GM12878 (cell line): Measurements from ENCODE around the gene C1QTNF8. TPM values are rescaled to one million over a fixed set of nuclear protein-coding genes. Genes with fewer than 3 reads are reported as not detected.

Experiments used
- ATAC-seq: fragments of 200-7000 bp; cut with Tn5 transposase; 3 replicates; pipeline ENCODE4 v1.9.1; 2020; ENCODE audit warnings: mild to moderate bottlenecking, moderate library complexity
- BruUV-seq: library from RNA; stranded (reverse); fragments of 400-500 nt; replicated peaks from 2 replicates; lab custom pipeline; 2021; lab: Mats Ljungman, UMichigan
- CTCF ChIA-PET: fragments of 300-600 bp; sonication (Branson Sonifier 250); formaldehyde crosslinking; extraction: SDS; loops from one replicate; lab custom pipeline; 2021; ENCODE audit warnings: inconsistent platforms; lab: Yijun Ruan, JAX
- POLR2A ChIA-PET: fragments of 350-600 bp; formaldehyde crosslinking; extraction: SDS; loops from one replicate; lab custom pipeline; 2021; ENCODE audit warnings: inconsistent platforms; lab: Charles Lee
- RAD21 ChIA-PET: fragments of 300-600 bp; sonication (Branson Sonifier 250); formaldehyde crosslinking; loops from one replicate; lab custom pipeline; 2023; ENCODE audit warnings: antibody characterized with exemption; ENCODE audit not compliant: unreplicated experiment; lab: Charles Lee
- SMC1A ChIA-PET: fragments of 300-600 bp; sonication (Branson Sonifier 250); formaldehyde crosslinking; loops from one replicate; lab custom pipeline; 2023; ENCODE audit not compliant: unreplicated experiment, uncharacterized antibody; lab: Charles Lee
- DNase-seq: peaks from one replicate; pipeline ENCODE4 v3.0.0-alpha.2; 2011; ENCODE audit warnings: low read depth, low spot score
- FAIRE-seq: peaks from 3 replicates; lab custom pipeline; 2011; peaks lifted over from hg19 to GRCh38; lab: Jason Lieb, UNC
- H2AFZ ChIP-seq: 2 replicates; pipeline ENCODE4 v1.6.0; 2011; ENCODE audit warnings: low read depth, low read length, control low read depth; ENCODE audit not compliant: control insufficient read depth
- H3K27ac ChIP-seq: 2 replicates; pipeline ENCODE4 v1.5.1; 2011; ENCODE audit warnings: control low read depth; ENCODE audit not compliant: control insufficient read depth, insufficient read depth
- H3K27me3 ChIP-seq, 2 experiments: replicated peaks in 1 of 2; 2 replicates each; pipeline versions ENCODE4 v1.6.0 to v1.6.1; 2011; ENCODE audit warnings: low read length in 1 of 2; ENCODE audit not compliant: control insufficient read depth in 2 of 2, insufficient read depth in 2 of 2
- H3K36me3 ChIP-seq, 2 experiments: 2 replicates each; pipeline ENCODE4 v1.5.1; 2011; ENCODE audit warnings: low read length in 1 of 2; ENCODE audit not compliant: control insufficient read depth in 2 of 2, insufficient read depth in 2 of 2
- H3K4me1 ChIP-seq: 2 replicates; pipeline ENCODE4 v1.6.1; 2011; ENCODE audit warnings: mild to moderate bottlenecking, low read length, moderate library complexity, mixed read lengths; ENCODE audit not compliant: control insufficient read depth, insufficient read depth
- H3K4me2 ChIP-seq: 2 replicates; pipeline ENCODE4 v1.6.0; 2011; ENCODE audit warnings: control low read depth; ENCODE audit not compliant: control insufficient read depth, insufficient read depth
- H3K4me3 ChIP-seq: fragments of 200-600 bp; sonication (generic); 2 replicates; pipeline ENCODE4 v1.5.1; 2016
- H3K79me2 ChIP-seq: 2 replicates; pipeline ENCODE4 v1.6.0; 2011; ENCODE audit warnings: low read length; ENCODE audit not compliant: control insufficient read depth, insufficient read depth
- H3K9ac ChIP-seq: 2 replicates; pipeline ENCODE4 v1.8.0; 2011; ENCODE audit warnings: low read length, control low read depth, mixed read lengths; ENCODE audit not compliant: control insufficient read depth, insufficient read depth
- H3K9me3 ChIP-seq: replicated peaks from 3 replicates; pipeline ENCODE4 v1.5.1; 2011; ENCODE audit warnings: mild to moderate bottlenecking, low read length; ENCODE audit not compliant: control insufficient read depth, insufficient read depth
- H4K20me1 ChIP-seq: 2 replicates; pipeline ENCODE4 v1.6.0; 2011; ENCODE audit not compliant: control insufficient read depth, insufficient read depth
- ATF3 ChIP-seq: IDR thresholded peaks from 2 replicates; pipeline ENCODE4 v1.6.1; 2011; ENCODE audit warnings: low read depth, mild to moderate bottlenecking, low read length, moderate library complexity, borderline replicate concordance; ENCODE audit errors: extremely low read depth
- NR2F1 ChIP-seq: fragments of 450-650 bp; conservative IDR thresholded peaks from 2 replicates; pipeline ENCODE4 v1.6.1; 2017; ENCODE audit warnings: mild to moderate bottlenecking
- RAD51 ChIP-seq: fragments of 450-650 bp; IDR thresholded peaks from 2 replicates; pipeline ENCODE4 v1.6.1; 2016; ENCODE audit warnings: moderate library complexity, mild to moderate bottlenecking, inconsistent platforms
- WGBS: methylation state at CpG from one replicate; pipeline ENCODE4 v1.1.6; 2016; ENCODE audit warnings: low lambda C conversion rate; ENCODE audit not compliant: insufficient replicate concordance, insufficient coverage; ENCODE audit errors: missing lambda C conversion rate; 5-methylcytosine and 5-hydroxymethylcytosine counted together
- in situ Hi-C: fragments of 300-500 bp; cut with MboI; formaldehyde crosslinking; loops from 9 replicates; pipeline ENCODE4 v1.14.3; 2018; ENCODE audit warnings: mixed read lengths
- intact Hi-C: fragments of 100-400 bp; cut with micrococcal nuclease; formaldehyde crosslinking; loops from one replicate; pipeline ENCODE4 v1.14.2; 2022; ENCODE audit not compliant: unreplicated experiment
- polyA plus RNA-seq, 11 experiments: library from polyadenylated mRNA; depleted of rRNA in 4 of 11; unstranded in 6 of 11; stranded (reverse) in 5 of 11; fragments of >200 nt; fragmentation: Nextera tagmentation in 4 of 11; fragmentation: Illumina TruSeq in 1 of 11; extraction: Ambion mirVana in 4 of 11; extraction: Trizol in 1 of 11; gene quantifications; 1 replicate in 1 of 11; 2 replicates in 10 of 11; pipeline versions ENCODE4 v1.2.1 to v1.2.3, GENCODE V29; 2011 to 2016; ENCODE audit warnings: inconsistent platforms in 2 of 11, missing spikeins in 2 of 11, low read depth in 1 of 11
- total RNA-seq, 4 experiments: library from RNA; depleted of rRNA in 3 of 4; stranded (reverse); fragments of >200 nt in 3 of 4; fragmentation: Illumina TruSeq in 1 of 4; extraction: Trizol in 1 of 4; gene quantifications; 2 replicates each; pipeline versions ENCODE4 v1.2.1 to v1.2.3, GENCODE V29; 2013 to 2021

C1QTNF8 gene
- total and polyA plus RNA-seq, 10 of the 15 experiments (the other 5 are each of a cell fraction or from before 2014, with no cell fraction given), result not detected

- Histone ChIP-seq H3K79me2 (no peaks in the 10 kb centered on the region), H3K36me3 (no peaks in the 10 kb centered on the region), H3K27me3 (no peaks in the 10 kb centered on the region), H3K9ac (no peak overlapping the region), H3K9me3 (no peaks in the 10 kb centered on the region), H2AFZ (no peak overlapping the region), H3K4me1 (no peaks in the 10 kb centered on the region), H3K27ac (no peak overlapping the region), H4K20me1 (no peaks in the 10 kb centered on the region), H3K4me2 (no peak overlapping the region), H3K4me3 (no peak overlapping the region)
- 0 out of 2 replicates have a peak, but pooled peaks have one; percentile 19 for TF ChIP-seq NR2F1
- no peak for TF ChIP-seq RAD51
- WGBS, result 44% methylated on average over 8 of the region's 8 CpGs
- FAIRE-seq (no peak), DNase-seq (no peak), ATAC-seq (no peak)
- intact Hi-C loops (no loop called here), in situ Hi-C loops (no loop called here)
- POLR2A ChIA-PET, result no interaction called here
- no TSS peak for BruUV-seq
- CTCF ChIA-PET, result no interaction called here
- RAD21 ChIA-PET, result no interaction called here
- SMC1A ChIA-PET, result no interaction called here
Measured at GRCh38 chr16:1130382-1130781, 34.3 kb upstream of the C1QTNF8 start.

GRCh38 chr16:1129106-1129960 is 33.3 kb upstream of the C1QTNF8 start:
- RAD21 ChIA-PET, result no interaction called here
- intact Hi-C loops, result no loop called here
- Histone ChIP-seq H3K4me2 (no peak overlapping the region), H4K20me1 (no peaks in the 10 kb centered on the region), H3K4me3 (no peak overlapping the region), H3K4me1 (no peaks in the 10 kb centered on the region), H3K9me3 (no peaks in the 10 kb centered on the region), H3K27me3 (no peaks in the 10 kb centered on the region), H2AFZ (no peak overlapping the region), H3K9ac (no peak overlapping the region), H3K79me2 (no peaks in the 10 kb centered on the region), H3K36me3 (no peaks in the 10 kb centered on the region), H3K27ac (no peak overlapping the region)
- POLR2A ChIA-PET, result no interaction called here
- TF ChIP-seq ATF3, result no peak
- in situ Hi-C loops, result loop anchor here (10.0 kb wide), 1 partner anchor 65 kb away; no protein-coding TSS in a partner anchor
- SMC1A ChIA-PET, result no interaction called here
- FAIRE-seq (no peak), DNase-seq (no peak), ATAC-seq (no peak)
- CTCF ChIA-PET, result no interaction called here
- no TSS peak for BruUV-seq
- WGBS, result 57% methylated on average over 36 of the region's 48 CpGs
